Measurements from ENCODE around the gene GRM4. TPM values are rescaled to one million over a fixed set of nuclear protein-coding genes. Genes with fewer than 3 reads are reported as not detected.

Gene GRM4
- polyA plus RNA-seq, 1 experiment = 0.06 TPM

DNA sequence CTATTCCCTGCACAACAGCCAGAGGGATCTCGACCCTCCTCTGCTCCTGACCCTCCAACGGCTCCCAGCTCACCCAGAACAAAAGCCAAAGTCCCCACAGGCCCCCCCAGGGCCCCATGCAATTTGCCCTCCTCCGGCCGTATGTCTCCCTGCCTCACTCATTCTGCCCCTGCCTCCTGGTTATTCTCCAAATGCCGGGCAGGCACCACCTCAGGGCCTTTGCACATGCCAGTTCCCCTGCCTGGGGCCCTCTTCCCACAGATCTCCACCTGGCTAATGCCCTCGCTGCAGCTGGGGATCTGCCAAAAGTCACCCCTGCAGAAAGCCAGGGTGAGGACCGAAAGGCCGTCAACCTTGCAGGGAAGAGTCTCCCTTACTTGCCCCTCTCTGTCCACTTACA is 66.0 kb downstream of the GRM4 start:
- TF ChIP-seq CTCF (IDR thresholded peaks at IDR 0.05; ENCODE audit: insufficient read depth, low read depth, low read length) = no peak
- CTCF ChIA-PET = no interaction called here
- DNase-seq (ENCODE audit: low read depth) = no peak
- Histone ChIP-seq H3K36me3 (ENCODE audit: control insufficient read depth, insufficient read depth, low read length) (no peaks in the 10 kb centered on the region), H3K27me3 (ENCODE audit: control insufficient read depth, insufficient read depth, low read length) (peaks cover 2% of the 10 kb centered on the region), H3K4me3 (ENCODE audit: low read depth, low read length) (no peak overlapping the region)
- POLR2A ChIA-PET = no interaction called here

- peaks cover 2% of the 10 kb centered on the region for H3K27me3 ChIP-seq (ENCODE audit: control insufficient read depth, insufficient read depth, low read length)
- POLR2A ChIA-PET = no interaction called here
- H3K36me3 ChIP-seq (ENCODE audit: control insufficient read depth, insufficient read depth, low read length) = no peaks in the 10 kb centered on the region
- CTCF ChIA-PET = interaction anchor here (1.0 to 1.9 kb wide), 2 partner anchors 21 to 304 kb away, joined by 3 to 4 read pairs; no protein-coding TSS in a partner anchor
- DNase-seq (ENCODE audit: low read depth) = no peak
- H3K4me3 ChIP-seq (ENCODE audit: low read depth, low read length) = no peak overlapping the region
- TF ChIP-seq CTCF (IDR thresholded peaks at IDR 0.05; ENCODE audit: insufficient read depth, low read depth, low read length) = no peak
Measured at GRCh38 chr6:34075906-34076305, 70.0 kb downstream of the GRM4 start.

- CTCF ChIA-PET = no interaction called here
- H3K36me3 ChIP-seq (ENCODE audit: control insufficient read depth, insufficient read depth, low read length) = no peaks in the 10 kb centered on the region
- no peak for TF ChIP-seq CTCF (IDR thresholded peaks at IDR 0.05; ENCODE audit: insufficient read depth, low read depth, low read length)
- POLR2A ChIA-PET = no interaction called here
- DNase-seq (ENCODE audit: low read depth) = no peak
- peaks cover 2% of the 10 kb centered on the region for H3K27me3 ChIP-seq (ENCODE audit: control insufficient read depth, insufficient read depth, low read length)
- H3K4me3 ChIP-seq (ENCODE audit: low read depth, low read length) = no peak overlapping the region
Measured at GRCh38 chr6:34074064-34074742, 71.7 kb downstream of the GRM4 start.

DNA sequence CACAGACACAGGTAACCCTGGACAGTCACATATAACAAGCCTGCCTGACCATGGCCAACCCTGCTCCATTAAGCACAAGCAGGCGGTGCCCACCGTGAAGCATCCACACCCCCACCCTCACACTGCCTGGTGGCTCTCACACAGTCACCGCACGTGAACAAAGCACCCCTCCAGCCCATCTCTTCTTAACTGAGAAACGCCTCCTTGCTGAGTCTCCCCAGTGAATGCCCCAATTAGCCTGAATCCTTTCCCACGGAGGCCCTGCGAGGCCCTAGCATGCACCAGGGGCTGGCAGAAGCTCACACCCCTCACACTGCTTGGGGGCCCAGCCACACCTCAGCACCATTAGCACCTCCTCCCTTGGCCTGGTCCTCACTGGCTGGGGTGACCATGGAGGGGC is 72.3 kb downstream of the GRM4 start:
- peaks cover 1% of the 10 kb centered on the region for H3K27me3 ChIP-seq (ENCODE audit: control insufficient read depth, insufficient read depth, low read length)
- H3K36me3 ChIP-seq (ENCODE audit: control insufficient read depth, insufficient read depth, low read length) = no peaks in the 10 kb centered on the region
- ChIA-PET POLR2A (no interaction called here), CTCF (no interaction called here)
- no peak for DNase-seq (ENCODE audit: low read depth)
- no peak overlapping the region for H3K4me3 ChIP-seq (ENCODE audit: low read depth, low read length)
- no peak for TF ChIP-seq CTCF (IDR thresholded peaks at IDR 0.05; ENCODE audit: insufficient read depth, low read depth, low read length)

DNA sequence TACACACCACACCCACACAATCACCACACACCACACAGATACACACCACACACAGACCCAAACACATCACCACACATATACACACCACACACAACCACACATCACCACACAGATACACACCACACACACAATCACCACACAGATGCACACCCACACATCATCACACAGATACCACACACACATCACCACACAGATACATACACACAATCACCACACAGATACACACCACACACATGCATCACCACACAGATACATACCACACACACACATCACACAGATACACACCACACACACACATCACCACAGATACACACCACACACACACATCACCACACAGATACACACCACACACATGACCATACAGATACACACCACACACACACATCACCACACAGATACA is 73.2 kb downstream of the GRM4 start:
- ChIA-PET CTCF (no interaction called here), POLR2A (no interaction called here)
- Histone ChIP-seq H3K4me3 (ENCODE audit: low read depth, low read length) (no peak overlapping the region), H3K36me3 (ENCODE audit: control insufficient read depth, insufficient read depth, low read length) (no peaks in the 10 kb centered on the region), H3K27me3 (ENCODE audit: control insufficient read depth, insufficient read depth, low read length) (no peaks in the 10 kb centered on the region; the same call in none of the 2 replicates)
- no peak for TF ChIP-seq CTCF (IDR thresholded peaks at IDR 0.05; ENCODE audit: insufficient read depth, low read depth, low read length)
- no peak for DNase-seq (ENCODE audit: low read depth)

Data from BJ (cell line).